Liver (tissue), 9 donors: ENCODE measurements around the gene XPNPEP3. TPM values are rescaled to one million over a fixed set of nuclear protein-coding genes. Genes with fewer than 3 reads are reported as not detected.

Source experiments
- DNase-seq: peaks from one replicate; pipeline ENCODE4 v3.0.0-alpha.2; 2017; ENCODE audit warnings: low spot score
- H3K27ac ChIP-seq, 2 donors: one replicate each; pipeline ENCODE4 v1.7.0; 2013; ENCODE audit warnings: inconsistent platforms in 2 of 2, low read length in 2 of 2, control low read depth in 1 of 2, low read depth in 1 of 2, mild to moderate bottlenecking in 1 of 2
- H3K27me3 ChIP-seq, 4 donors: one replicate each; pipeline versions ENCODE4 v1.6.1 to v1.7.0; 2013; ENCODE audit warnings: low read length in 3 of 4, inconsistent platforms in 1 of 4, mild to moderate bottlenecking in 1 of 4, moderate library complexity in 1 of 4; ENCODE audit not compliant: control insufficient read depth in 4 of 4, insufficient read depth in 4 of 4
- H3K36me3 ChIP-seq, 4 donors: one replicate each; pipeline versions ENCODE4 v1.6.1 to v1.7.0; 2013; ENCODE audit warnings: low read length in 3 of 4, mild to moderate bottlenecking in 3 of 4, low read depth in 1 of 4, moderate library complexity in 1 of 4; ENCODE audit not compliant: control insufficient read depth in 4 of 4, insufficient read depth in 3 of 4
- H3K4me1 ChIP-seq, 4 donors: one replicate each; pipeline versions ENCODE4 v1.6.1 to v1.7.0; 2013; ENCODE audit warnings: low read length in 3 of 4, mild to moderate bottlenecking in 3 of 4, moderate library complexity in 1 of 4; ENCODE audit not compliant: control insufficient read depth in 4 of 4, insufficient read depth in 4 of 4
- H3K4me3 ChIP-seq, 3 donors: one replicate each; pipeline versions ENCODE4 v1.6.1 to v1.7.0; 2013; ENCODE audit warnings: low read length in 3 of 3, control low read depth in 1 of 3, low read depth in 1 of 3, mild to moderate bottlenecking in 1 of 3
- H3K9ac ChIP-seq, 2 donors: one replicate each; pipeline ENCODE4 v1.7.0; 2013; ENCODE audit warnings: low read length in 2 of 2, mild to moderate bottlenecking in 2 of 2, moderate library complexity in 2 of 2, control low read depth in 1 of 2, low read depth in 1 of 2
- H3K9me3 ChIP-seq, 4 donors: one replicate each; pipeline versions ENCODE4 v1.6.1 to v1.7.0; 2013; ENCODE audit warnings: low read length in 3 of 4; ENCODE audit not compliant: control insufficient read depth in 4 of 4
- ATF3 ChIP-seq: IDR thresholded peaks from 2 replicates; pipeline ENCODE4 v1.6.1; 2016; ENCODE audit warnings: antibody characterized with exemption
- CTCF ChIP-seq: fragments of 150-350 bp; IDR thresholded peaks from 2 replicates; pipeline ENCODE4 v1.5.1; 2017; ENCODE audit warnings: improper control_type of control experiment, low read depth, low read length; ENCODE audit not compliant: missing input control
- EGR1 ChIP-seq, 2 donors: IDR thresholded peaks; 2 replicates each; pipeline ENCODE4 v1.6.1; 2016 to 2018; ENCODE audit warnings: antibody characterized with exemption in 2 of 2, low read depth in 2 of 2
- FOXA1 ChIP-seq: IDR thresholded peaks from 2 replicates; pipeline ENCODE4 v1.6.1; 2016; ENCODE audit warnings: antibody characterized with exemption
- FOXA2 ChIP-seq: IDR thresholded peaks from 2 replicates; pipeline ENCODE4 v1.6.1; 2016; ENCODE audit warnings: antibody characterized with exemption
- GABPA ChIP-seq, 2 donors: IDR thresholded peaks in 1 of 2; conservative IDR thresholded peaks in 1 of 2; 2 replicates each; pipeline ENCODE4 v1.6.1; 2016; ENCODE audit warnings: antibody characterized with exemption in 2 of 2, mild to moderate bottlenecking in 1 of 2, moderate library complexity in 1 of 2
- HNF4A ChIP-seq, 2 donors: conservative IDR thresholded peaks; 2 replicates each; pipeline ENCODE4 v1.6.1; 2016; ENCODE audit warnings: antibody characterized with exemption in 2 of 2, mild to moderate bottlenecking in 2 of 2
- HNF4G ChIP-seq: IDR thresholded peaks from 2 replicates; pipeline ENCODE4 v1.6.1; 2016; ENCODE audit warnings: antibody characterized with exemption
- JUND ChIP-seq, 2 donors: IDR thresholded peaks; 2 replicates each; pipeline ENCODE4 v1.6.1; 2016; ENCODE audit warnings: antibody characterized with exemption in 2 of 2
- NR2F2 ChIP-seq: IDR thresholded peaks from 2 replicates; pipeline ENCODE4 v1.6.1; 2016; ENCODE audit warnings: antibody characterized with exemption
- RAD21 ChIP-seq, 2 donors: IDR thresholded peaks; 2 replicates each; pipeline ENCODE4 v1.6.1; 2016; ENCODE audit warnings: antibody characterized with exemption in 2 of 2, mild to moderate bottlenecking in 2 of 2
- REST ChIP-seq: IDR thresholded peaks from 2 replicates; pipeline ENCODE4 v1.6.1; 2016; ENCODE audit warnings: antibody characterized with exemption, mild to moderate bottlenecking
- RXRA ChIP-seq, 2 donors: IDR thresholded peaks; 2 replicates each; pipeline ENCODE4 v1.6.1; 2017 to 2018; ENCODE audit warnings: antibody characterized with exemption in 2 of 2, mild to moderate bottlenecking in 1 of 2
- SP1 ChIP-seq: IDR thresholded peaks from 2 replicates; pipeline ENCODE4 v1.6.1; 2018; ENCODE audit warnings: antibody characterized with exemption, mild to moderate bottlenecking
- TAF1 ChIP-seq: conservative IDR thresholded peaks from 2 replicates; pipeline ENCODE4 v1.6.1; 2016; ENCODE audit warnings: antibody characterized with exemption, mild to moderate bottlenecking
- YY1 ChIP-seq: IDR thresholded peaks from 2 replicates; pipeline ENCODE4 v1.6.1; 2016; ENCODE audit warnings: antibody characterized with exemption, mild to moderate bottlenecking
- ZBTB33 ChIP-seq: IDR thresholded peaks from 2 replicates; pipeline ENCODE4 v1.6.1; 2016; ENCODE audit warnings: antibody characterized with exemption
- WGBS: extraction: QIAGEN DNeasy Blood & Tissue Kit; methylation state at CpG from one replicate; pipeline ENCODE4 v1.1.7; 2013; 5-methylcytosine and 5-hydroxymethylcytosine counted together
- polyA plus RNA-seq, 2 donors: library from polyadenylated mRNA; stranded (reverse) in 1 of 2; unstranded in 1 of 2; fragments of 200-250 nt in 1 of 2; fragments of >200 nt in 1 of 2; fragmentation: Nextera tagmentation in 1 of 2; extraction: Ambion mirVana in 1 of 2; gene quantifications; one replicate each; pipeline versions ENCODE4 v1.2.1 to v1.2.3, GENCODE V29; 2013 to 2015
- total RNA-seq, 2 donors: library from RNA; depleted of rRNA; stranded (reverse); fragments of >200 nt; gene quantifications; one replicate each; pipeline ENCODE4 v1.2.3, GENCODE V29; 2014
- TF ChIP-seq, protein P1 (sequence below): IDR thresholded peaks from 2 replicates; pipeline ENCODE4 v1.6.1; 2016; ENCODE audit warnings: antibody characterized with exemption
- donor health status: healthy.
- donor health status: healthy.
- donor health status: healthy.
- donor health status: healthy.
- donor health status: healthy.

Gene XPNPEP3
- total and polyA plus RNA-seq, 4 donors, result 5.5 to 16.4 (median 8.6) TPM

DNA sequence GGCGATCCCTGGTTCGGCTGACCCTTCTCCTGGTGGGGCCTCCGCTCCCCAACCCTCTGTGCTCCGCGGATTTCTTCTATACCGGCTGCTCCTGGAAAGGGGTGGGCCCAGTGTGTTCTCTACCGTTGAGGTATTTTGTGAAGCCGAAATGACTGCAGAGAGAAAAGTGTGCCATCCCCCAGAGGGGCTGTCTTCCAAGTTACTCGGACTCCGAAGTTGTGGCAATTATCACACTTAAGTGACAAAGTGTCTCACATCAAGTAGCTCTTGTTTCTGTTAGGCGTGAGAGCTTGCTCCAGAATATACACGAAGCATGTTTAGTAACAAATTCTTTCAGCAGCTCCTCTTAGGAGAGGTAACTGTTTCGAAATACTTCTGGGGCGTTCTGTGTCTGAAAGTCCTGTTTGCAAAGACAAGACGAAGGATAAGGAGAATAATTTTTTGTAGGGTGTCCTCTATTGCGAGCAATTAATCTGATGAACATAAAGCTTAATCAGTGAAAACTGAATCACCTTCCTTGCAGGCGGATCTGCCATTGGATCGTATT lies 434 bp downstream of the XPNPEP3 start (continued):
- TF ChIP-seq CTCF, result no peak
- TF ChIP-seq NR2F2, result no peak
- no peak for TF ChIP-seq FOXA1
- no peak for TF ChIP-seq ATF3

GRCh38 chr22:40862013-40862412 lies 5.1 kb downstream of the XPNPEP3 start, which contains the start of gene DNAJB7:
Gene DNAJB7 (minus strand): TSS chr22:40862113. CDS start chr22:40861994, 119 bp downstream.
- no peak for DNase-seq
- no peak for TF ChIP-seq RAD21 (IDR thresholded peaks at IDR 0.05)
- no peak for TF ChIP-seq ATF3
- no peak for TF ChIP-seq NR2F2
- no peak for TF ChIP-seq CTCF
- no peak for TF ChIP-seq EGR1 (IDR thresholded peaks at IDR 0.05; ENCODE audit: low read depth in 2 of 2)
- no peak for TF ChIP-seq TAF1
- TF ChIP-seq, protein P1, sequence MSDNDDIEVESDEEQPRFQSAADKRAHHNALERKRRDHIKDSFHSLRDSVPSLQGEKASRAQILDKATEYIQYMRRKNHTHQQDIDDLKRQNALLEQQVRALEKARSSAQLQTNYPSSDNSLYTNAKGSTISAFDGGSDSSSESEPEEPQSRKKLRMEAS, result no peak
- no peak for TF ChIP-seq YY1
- no peak for TF ChIP-seq SP1
- TF ChIP-seq ZBTB33, result no peak
- no peak for TF ChIP-seq FOXA2
- TF ChIP-seq RXRA (IDR thresholded peaks at IDR 0.05), result no peak
- TF ChIP-seq JUND (IDR thresholded peaks at IDR 0.05), result no peak
- TF ChIP-seq HNF4A (conservative IDR thresholded peaks at IDR 0.05), result no peak
- no peak for TF ChIP-seq HNF4G
- no peak for TF ChIP-seq REST
- no peak for TF ChIP-seq FOXA1
- no peak for TF ChIP-seq GABPA (IDR thresholded peaks at IDR 0.05 in 1 of 2, conservative IDR thresholded peaks at IDR 0.05 in 1 of 2)
- Histone ChIP-seq H3K4me3 (no peak within 1 kb of the TSS), H3K4me1 (peaks cover 9 to 24% (median 19%) of the 10 kb centered on the region in 4 donors), H3K9me3 (no peaks in the 10 kb centered on the region), H3K27me3 (no peaks in the 10 kb centered on the region), H3K9ac (no peak within 1 kb of the TSS), H3K36me3 (peaks cover 0 to 5% (median 3%) of the 10 kb centered on the region in 4 donors), H3K27ac (no peak within 1 kb of the TSS)
- WGBS, result 93% methylated on average over 3 of the region's 3 CpGs
